OCI-LY7 (cell line): ENCODE results near the gene SEC14L1.

Experiments used
- CTCF ChIP-seq: fragments of 200-600 bp; sonication (generic); conservative IDR thresholded peaks from 2 replicates; pipeline ENCODE4 v1.5.1; 2014; ENCODE audit warnings: mild to moderate bottlenecking, antibody characterized with exemption, low read length, moderate library complexity, mixed read lengths
- EZH2phosphoT487 ChIP-seq: fragments of 200-600 bp; sonication (generic); IDR thresholded peaks from 2 replicates; pipeline ENCODE4 v1.6.1; 2018; ENCODE audit warnings: low read depth, borderline replicate concordance, mild to moderate bottlenecking, mixed run types, antibody characterized with exemption, low read length, moderate library complexity, mixed read lengths

- TF ChIP-seq CTCF, result no peak
- TF ChIP-seq EZH2phosphoT487, result no peak
Observed at GRCh38 chr17:77191244-77191643, 50.5 kb downstream of the SEC14L1 start.
